GM23338 (cell line): ENCODE results near the gene UVRAG. TPM values are rescaled to one million over a fixed set of nuclear protein-coding genes. Genes with fewer than 3 reads are reported as not detected.

ENCODE experiments used
- ATAC-seq: fragments of 200-7000 bp; cut with Tn5 transposase; 3 replicates; pipeline ENCODE4 v1.9.1; 2020
- DNase-seq: peaks from one replicate; pipeline ENCODE4 v3.0.0-alpha.2; 2015; ENCODE audit warnings: low spot score
- H2AFZ ChIP-seq: fragments of 200-600 bp; sonication (generic); 2 replicates; pipeline ENCODE4 v1.8.0; 2016; ENCODE audit warnings: antibody characterized with exemption, mild to moderate bottlenecking, moderate library complexity
- H3F3A ChIP-seq: fragments of 200-600 bp; sonication (generic); replicated peaks from 2 replicates; pipeline ENCODE4 v1.8.0; 2017; ENCODE audit warnings: antibody characterized with exemption, mixed run types, low read depth
- H3K27ac ChIP-seq: fragments of 200-600 bp; sonication (generic); 2 replicates; pipeline ENCODE4 v1.6.1; 2016; ENCODE audit warnings: low read depth
- H3K27me3 ChIP-seq: fragments of 200-600 bp; sonication (generic); 2 replicates; pipeline ENCODE4 v1.8.0; 2016; ENCODE audit warnings: mild to moderate bottlenecking, mixed run types, moderate library complexity; ENCODE audit not compliant: insufficient read depth
- H3K36me3 ChIP-seq: fragments of 200-600 bp; sonication (generic); 2 replicates; pipeline ENCODE4 v1.8.0; 2016; ENCODE audit warnings: mild to moderate bottlenecking; ENCODE audit not compliant: insufficient read depth
- H3K4me1 ChIP-seq: fragments of 200-600 bp; sonication (generic); 2 replicates; pipeline ENCODE4 v1.8.0; 2016; ENCODE audit warnings: mild to moderate bottlenecking, moderate library complexity; ENCODE audit not compliant: insufficient read depth
- H3K4me2 ChIP-seq: fragments of 200-600 bp; sonication (generic); 2 replicates; pipeline ENCODE4 v1.7.1; 2017; ENCODE audit warnings: mixed run types
- H3K4me3 ChIP-seq: fragments of 200-600 bp; sonication (generic); 2 replicates; pipeline ENCODE4 v1.6.1; 2016; ENCODE audit warnings: mixed run types
- H3K79me2 ChIP-seq: fragments of 200-600 bp; sonication (generic); replicated peaks from 2 replicates; pipeline ENCODE4 v1.8.0; 2017; ENCODE audit warnings: mild to moderate bottlenecking; ENCODE audit not compliant: insufficient read depth
- H3K9me2 ChIP-seq: fragments of 200-600 bp; sonication (generic); 2 replicates; pipeline ENCODE4 v1.8.0; 2017; ENCODE audit not compliant: insufficient read depth
- H4K20me1 ChIP-seq: fragments of 200-600 bp; sonication (generic); replicated peaks from 2 replicates; pipeline ENCODE4 v1.8.0; 2017; ENCODE audit warnings: mild to moderate bottlenecking; ENCODE audit not compliant: insufficient read depth
- H3K27ac Mint-ChIP-seq: 2 replicates; pipeline ENCODE4 v1.8.0; 2020; ENCODE audit warnings: inconsistent platforms, mild to moderate bottlenecking, moderate library complexity, mixed read lengths
- H3K27me3 Mint-ChIP-seq: 3 replicates; pipeline ENCODE4 v1.8.0; 2022; ENCODE audit warnings: low read depth, mild to moderate bottlenecking, moderate library complexity, mixed read lengths, inconsistent platforms; ENCODE audit not compliant: insufficient read depth, poor library complexity
- H3K36me3 Mint-ChIP-seq: 3 replicates; pipeline ENCODE4 v1.8.0; 2021; ENCODE audit warnings: low read depth, mild to moderate bottlenecking, inconsistent platforms, moderate library complexity, mixed read lengths
- H3K4me1 Mint-ChIP-seq: 3 replicates; pipeline ENCODE4 v1.8.0; 2020; ENCODE audit warnings: mild to moderate bottlenecking, inconsistent platforms, mixed read lengths
- H3K4me3 Mint-ChIP-seq: 3 replicates; pipeline ENCODE4 v1.8.0; 2021; ENCODE audit warnings: moderate library complexity, mild to moderate bottlenecking, inconsistent platforms, mixed read lengths
- H3K9me3 Mint-ChIP-seq: 3 replicates; pipeline ENCODE4 v1.8.0; 2020; ENCODE audit warnings: moderate library complexity, mild to moderate bottlenecking, inconsistent platforms, mixed read lengths
- CREB1 ChIP-seq: fragments of 250-450 bp; sonication (Bioruptor Pico); IDR thresholded peaks from 2 replicates; pipeline ENCODE4 v1.5.0; 2020; ENCODE audit warnings: low read depth, mild to moderate bottlenecking, moderate library complexity
- CTCF ChIP-seq, 2 experiments: fragments of 200-600 bp in 1 of 2; sonication (generic) in 1 of 2; conservative IDR thresholded peaks; 2 replicates each; pipeline versions ENCODE4 v1.5.1 to v1.6.1; 2016 to 2017; ENCODE audit warnings: antibody characterized with exemption in 2 of 2, low read depth in 2 of 2, mild to moderate bottlenecking in 2 of 2, moderate library complexity in 1 of 2
- ETS1 ChIP-seq: IDR thresholded peaks from 2 replicates; pipeline ENCODE4 v1.6.1; 2016; ENCODE audit warnings: antibody characterized with exemption
- EZH2 ChIP-seq: fragments of 200-600 bp; sonication (generic); IDR thresholded peaks from one replicate; pipeline ENCODE4 v1.8.0; 2017; ENCODE audit warnings: antibody characterized with exemption, mild to moderate bottlenecking, low read depth; ENCODE audit not compliant: unreplicated experiment
- EZH2phosphoT487 ChIP-seq: fragments of 200-600 bp; sonication (generic); IDR thresholded peaks from one replicate; pipeline ENCODE4 v1.8.1; 2018; ENCODE audit warnings: antibody characterized with exemption; ENCODE audit not compliant: unreplicated experiment
- JUNB ChIP-seq: IDR thresholded peaks from one replicate; pipeline ENCODE4 v1.6.1; 2016; ENCODE audit warnings: antibody characterized with exemption; ENCODE audit not compliant: unreplicated experiment
- POLR2AphosphoS5 ChIP-seq: IDR thresholded peaks from 2 replicates; pipeline ENCODE4 v1.6.1; 2016; ENCODE audit warnings: antibody characterized with exemption, low read depth
- REST ChIP-seq: IDR thresholded peaks from one replicate; pipeline ENCODE4 v1.6.1; 2018; ENCODE audit warnings: antibody characterized with exemption; ENCODE audit not compliant: unreplicated experiment
- ZNF114 ChIP-seq: fragments of 250-450 bp; sonication (Bioruptor Pico); IDR thresholded peaks from 2 replicates; pipeline ENCODE4 v1.5.0; 2020; ENCODE audit warnings: mild to moderate bottlenecking, moderate library complexity
- ZNF462 ChIP-seq: fragments of 250-450 bp; sonication (Bioruptor Pico); IDR thresholded peaks from 2 replicates; pipeline ENCODE4 v1.5.0; 2020; ENCODE audit warnings: mild to moderate bottlenecking, moderate library complexity
- polyA plus RNA-seq: library from polyadenylated mRNA; unstranded; fragments of >200 nt; fragmentation: Nextera tagmentation; extraction: Ambion mirVana; gene quantifications from 2 replicates; pipeline ENCODE4 v1.2.1, GENCODE V29; 2016
- total RNA-seq: library from RNA; depleted of rRNA; stranded (reverse); fragments of >200 nt; shearing (Covaris generic); gene quantifications from 2 replicates; pipeline ENCODE4 v1.2.3, GENCODE V29; 2014

UVRAG gene
- total and polyA plus RNA-seq, 2 experiments from 2014 or later, result 15.3 to 17.4 TPM

- Histone ChIP-seq H3K27ac (no peak overlapping the region), H3K4me2 (no peak overlapping the region), H3K4me1 (no peaks in the 10 kb centered on the region), H2AFZ (no peak overlapping the region), H3K27me3 (no peaks in the 10 kb centered on the region), H3K79me2 (no peaks in the 10 kb centered on the region), H4K20me1 (no peaks in the 10 kb centered on the region), H3K9me2 (no peaks in the 10 kb centered on the region), H3K4me3 (no peak overlapping the region), H3K36me3 (no peaks in the 10 kb centered on the region), H3F3A (no peaks in the 10 kb centered on the region)
- no peak overlapping the region for H3K4me3 Mint-ChIP-seq
- TF ChIP-seq POLR2AphosphoS5 (no peak), REST (no peak), CREB1 (CRISPR knock-in tag) (no peak), ZNF462 (CRISPR knock-in tag) (no peak), CTCF (conservative IDR thresholded peaks at IDR 0.05; ENCODE audit: low read depth in 2 of 2) (no peak), ZNF114 (no peak), JUNB (no peak), EZH2 (no peak), ETS1 (no peak), EZH2phosphoT487 (no peak)
- no peak overlapping the region for H3K27ac Mint-ChIP-seq
- ATAC-seq (peak; percentile 37; the same call in 2 of the 3 replicates), DNase-seq (no peak)
- no peaks in the 10 kb centered on the region for H3K4me1 Mint-ChIP-seq
- H3K9me3 Mint-ChIP-seq, result no peaks in the 10 kb centered on the region
- H3K27me3 Mint-ChIP-seq, result peaks cover 1% of the 10 kb centered on the region
- no peaks in the 10 kb centered on the region for H3K36me3 Mint-ChIP-seq
These were observed 328.3 kb downstream of the UVRAG start for GRCh38 chr11:76143274-76143673.
